GM18526 (cell line): ENCODE results near the gene AICDA.

Source experiments
- POLR2A ChIP-seq: IDR thresholded peaks from 3 replicates; pipeline ENCODE4 v1.6.1; 2011; ENCODE audit not compliant: insufficient read length; ENCODE audit errors: extremely low read depth

AICDA gene

GRCh38 chr12:8612629-8613028 lies at the start of gene AICDA:
AICDA (minus strand) TSS chr12:8612859; CDS start chr12:8612767, 92 bp downstream.
- TF ChIP-seq POLR2A = no peak

- TF ChIP-seq POLR2A = no peak
These were observed 49.1 kb upstream of the AICDA start for GRCh38 chr12:8661751-8662150.

- no peak for TF ChIP-seq POLR2A
These were observed 48.4 kb upstream of the AICDA start for GRCh38 chr12:8661016-8661415.

GRCh38 chr12:8658346-8658745 lies 45.7 kb upstream of the AICDA start:
- TF ChIP-seq POLR2A = no peak

- TF ChIP-seq POLR2A = no peak
These were observed 42.8 kb upstream of the AICDA start for GRCh38 chr12:8655421-8655820.

GRCh38 chr12:8648576-8649205 lies 36.0 kb upstream of the AICDA start:
- no peak for TF ChIP-seq POLR2A

- TF ChIP-seq POLR2A = no peak
These were observed 35.3 kb upstream of the AICDA start for GRCh38 chr12:8647968-8648367.

GRCh38 chr12:8644345-8645248 lies 31.9 kb upstream of the AICDA start:
- TF ChIP-seq POLR2A = no peak

GRCh38 chr12:8642775-8643174 lies 30.1 kb upstream of the AICDA start:
- TF ChIP-seq POLR2A = no peak

- TF ChIP-seq POLR2A = no peak
These were observed 27.3 kb upstream of the AICDA start for GRCh38 chr12:8639936-8640335.

GRCh38 chr12:8638951-8639350 lies 26.3 kb upstream of the AICDA start:
- TF ChIP-seq POLR2A = no peak

- TF ChIP-seq POLR2A = no peak
These were observed 25.0 kb upstream of the AICDA start for GRCh38 chr12:8637666-8638065.

- no peak for TF ChIP-seq POLR2A
These were observed 24.6 kb upstream of the AICDA start for GRCh38 chr12:8637244-8637643.

- TF ChIP-seq POLR2A = no peak
These were observed 23.9 kb upstream of the AICDA start for GRCh38 chr12:8636581-8636980.

- TF ChIP-seq POLR2A = no peak
These were observed 17.5 kb upstream of the AICDA start for GRCh38 chr12:8630131-8630530.

- TF ChIP-seq POLR2A = no peak
These were observed 16.9 kb upstream of the AICDA start for GRCh38 chr12:8629486-8630033.
